ENCODE data around the gene C1QTNF2. TPM values are rescaled to one million over a fixed set of nuclear protein-coding genes. Genes with fewer than 3 reads are reported as not detected.

Gene C1QTNF2
- total and polyA plus RNA-seq, 2 of the 8 experiments (the other 6 are each of a cell fraction or from before 2014, with no cell fraction given), result 1.0 to 2.0 TPM

GRCh38 chr5:160420331-160420610, 49.8 kb upstream of the C1QTNF2 start:
- peaks cover 9 to 60% of the 10 kb centered on the region in 2 experiments for H3K79me2 ChIP-seq (ENCODE audit: control insufficient read depth in 1 of 2, insufficient read depth in 2 of 2, low read length in 2 of 2)
- H4K8ac ChIP-seq (ENCODE audit: extremely low read depth, insufficient read depth, low read length), result no peak overlapping the region
- TF ChIP-seq ATF2 (IDR thresholded peaks at IDR 0.05; ENCODE audit: low read length) (no peak), SIRT6 (IDR thresholded peaks at IDR 0.05; ENCODE audit: low read length) (no peak), EP300 (IDR thresholded peaks at IDR 0.05; ENCODE audit: borderline replicate concordance in 1 of 2, low read depth in 2 of 2, low read length in 2 of 2) (no peak), GTF2F1 (IDR thresholded peaks at IDR 0.05; ENCODE audit: borderline replicate concordance, low read depth, low read length) (no peak), SUZ12 (IDR thresholded peaks at IDR 0.05; ENCODE audit: low read length) (no peak), SAP30 (IDR thresholded peaks at IDR 0.05; ENCODE audit: insufficient read depth, insufficient replicate concordance, low read length) (no peak)
- peaks cover 2 to 25% (median 17%) of the 10 kb centered on the region in 4 experiments; a peak in 6 of 8 replicates for H3K36me3 ChIP-seq (ENCODE audit: control insufficient read depth in 2 of 4, insufficient read depth in 4 of 4, low read length in 3 of 4)
- no peak overlapping the region for H3K56ac ChIP-seq (replicated peaks; ENCODE audit: insufficient read length, low read depth, low read length)
- peaks cover 0 to 8% (median 4%) of the 10 kb centered on the region in 4 experiments; a peak in 3 of 7 replicates for H3K4me1 ChIP-seq (replicated peaks in 1 of 4; ENCODE audit: control insufficient read depth in 3 of 4, insufficient read depth in 4 of 4, low read length in 3 of 4)
- no peak overlapping the region for H2AK5ac ChIP-seq (ENCODE audit: low read depth, low read length)
- no peak overlapping the region for H2BK5ac ChIP-seq (ENCODE audit: low read depth, low read length)
- H3K4me3 ChIP-seq (ENCODE audit: extremely low read depth in 1 of 4, insufficient read depth in 2 of 4, low read depth in 3 of 4, low read length in 4 of 4), result no peak overlapping the region
- H2BK120ac ChIP-seq (replicated peaks; ENCODE audit: low read depth, low read length), result peak overlapping the region; percentile 34
- peaks cover 5% of the 10 kb centered on the region for H3K23me2 ChIP-seq (ENCODE audit: low read depth, low read length)
- peaks cover 0 to 3% of the 10 kb centered on the region in 2 experiments for H4K20me1 ChIP-seq (replicated peaks in 1 of 2; ENCODE audit: control insufficient read depth in 1 of 2, insufficient read depth in 2 of 2, low read length in 2 of 2)
- CTCF ChIA-PET (ENCODE audit: partially characterized antibody), result interaction anchor here (1.4 kb wide), 1 partner anchor 18 kb away, joined by 6 read pairs; no protein-coding TSS in a partner anchor
- peaks cover 2% of the 10 kb centered on the region; the same call in 1 of the 2 replicates for H3K79me1 ChIP-seq (ENCODE audit: low read depth, low read length)
- no peak overlapping the region for H2BK20ac ChIP-seq (ENCODE audit: low read length)
- no peak overlapping the region for H3K18ac ChIP-seq (ENCODE audit: extremely low read depth, low read length)
- no peak overlapping the region for H2BK12ac ChIP-seq (ENCODE audit: low read depth, low read length)
- no peak for FAIRE-seq
- H3K9ac ChIP-seq (replicated peaks in 1 of 4; ENCODE audit: extremely low read depth in 1 of 4, low read depth in 3 of 4, low read length in 3 of 4), result no peak overlapping the region
- no peaks in the 10 kb centered on the region for H3K27me3 ChIP-seq (replicated peaks in 1 of 4; ENCODE audit: control insufficient read depth in 3 of 4, extremely low read depth in 1 of 4, insufficient read depth in 3 of 4, low read length in 3 of 4)
- POLR2A ChIA-PET (ENCODE audit: partially characterized antibody), result no interaction called here
- no peak overlapping the region for H3K23ac ChIP-seq (ENCODE audit: insufficient read length)
- no peak overlapping the region for H3K27ac ChIP-seq (ENCODE audit: low read depth, low read length)
- H2AFZ ChIP-seq (ENCODE audit: low read length), result no peak overlapping the region
- no peak overlapping the region for H2BK15ac ChIP-seq (ENCODE audit: low read length)
- no peak overlapping the region for H3K4ac ChIP-seq (replicated peaks; ENCODE audit: insufficient read length, low read depth, low read length)
- no peak overlapping the region for H4K5ac ChIP-seq (ENCODE audit: insufficient read length, low read depth, low read length)
- H3K14ac ChIP-seq (ENCODE audit: insufficient read length), result no peak overlapping the region
- peak overlapping the region in 1 of 2 experiments; percentile 91; a peak in 1 of 4 replicates for H3K4me2 ChIP-seq (ENCODE audit: insufficient read depth in 1 of 2, low read depth in 2 of 2, low read length in 2 of 2)
- DNase-seq (ENCODE audit: low read depth in 1 of 2, low spot score in 2 of 2), result no peak
- no peak overlapping the region for H4K91ac ChIP-seq (replicated peaks; ENCODE audit: insufficient read length, low read length)
- H3K9me3 ChIP-seq (ENCODE audit: insufficient read depth in 2 of 2, low read depth in 1 of 2, low read length in 1 of 2), result no peaks in the 10 kb centered on the region
